ENCODE measurements around the gene RPGRIP1L.
"Not testable (repeated sequence)": the region's sequence is repeated elsewhere in the genome, so short reads cannot be mapped to it uniquely, and the experiment has no call there.

The RPGRIP1L gene

DNA sequence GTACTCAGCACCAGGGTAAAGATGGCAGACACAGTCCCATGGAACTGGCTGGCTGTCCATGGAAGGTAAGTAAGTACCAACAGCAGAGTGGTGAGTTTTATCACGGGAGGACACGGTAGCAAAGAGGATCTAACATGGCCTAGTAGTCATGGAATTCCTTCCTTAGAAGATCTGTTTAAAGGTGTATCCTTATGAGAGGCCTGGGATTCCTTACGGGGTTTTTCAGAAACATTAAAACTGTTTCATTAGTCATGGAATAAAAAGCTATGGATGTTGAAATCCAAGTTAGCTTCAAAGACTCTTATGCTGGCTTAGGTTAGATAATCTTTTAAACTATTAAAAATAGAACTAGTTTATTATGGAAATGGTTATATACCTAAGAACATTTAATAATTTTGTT is 7.7 kb upstream of the RPGRIP1L start:
- DNase-seq: no peak

DNA sequence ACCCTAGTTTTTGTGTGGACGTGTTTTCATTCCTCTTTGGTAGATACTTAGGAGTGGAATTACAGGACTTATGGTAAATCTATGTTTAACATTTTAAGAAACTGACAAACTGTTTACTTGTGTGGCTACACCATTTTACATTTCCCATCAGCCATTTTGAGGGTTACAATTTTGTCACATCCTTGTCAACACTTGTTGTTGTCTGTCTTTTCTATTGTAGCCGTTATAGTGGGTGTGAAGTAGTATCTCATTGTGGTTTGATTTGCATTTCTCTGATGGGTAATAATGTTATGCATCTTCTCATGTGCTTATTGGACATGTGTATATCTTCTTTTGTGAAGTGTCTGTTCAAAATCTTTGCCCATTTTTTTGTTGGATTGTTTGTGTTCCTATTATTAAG is 4.8 kb upstream of the RPGRIP1L start:
- no peak for DNase-seq

DNA sequence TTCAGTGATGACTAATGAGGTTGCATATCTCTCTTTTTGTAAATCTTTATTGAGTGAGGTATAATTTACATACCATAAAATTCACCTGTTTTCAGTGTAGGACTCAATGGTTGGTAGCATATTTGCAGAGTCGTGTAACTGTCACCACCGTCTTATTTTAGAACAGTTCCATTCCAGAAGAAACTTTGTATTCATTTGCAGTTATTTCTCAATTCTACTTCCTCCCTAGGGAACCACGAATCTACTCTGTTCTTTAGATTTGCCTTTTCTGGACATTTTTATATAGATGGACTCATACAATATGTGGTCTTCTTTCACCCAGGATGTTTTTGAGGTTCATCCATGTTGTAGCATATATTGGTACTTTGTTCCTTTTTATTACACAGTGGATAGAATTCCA is 4.0 kb upstream of the RPGRIP1L start:
- no peak for DNase-seq

DNA sequence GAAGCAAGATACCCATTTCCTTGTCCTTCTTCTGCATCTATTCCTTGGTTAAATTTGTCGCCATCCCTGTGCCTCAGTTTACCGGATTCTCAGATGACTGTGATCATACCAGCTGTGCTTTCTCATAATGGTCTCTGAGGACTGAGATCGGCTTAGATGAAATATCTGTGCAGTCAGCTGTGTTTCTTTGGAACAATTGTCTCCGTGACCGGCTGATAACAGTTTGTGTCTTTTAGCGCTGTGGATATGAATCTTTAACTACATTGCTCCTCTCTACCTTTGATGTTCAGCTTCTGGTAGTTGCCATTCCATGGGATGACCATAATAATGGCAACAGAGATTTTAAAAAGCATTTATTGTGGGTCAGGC is 770 bp upstream of the RPGRIP1L start:
- no peak for DNase-seq

DNA sequence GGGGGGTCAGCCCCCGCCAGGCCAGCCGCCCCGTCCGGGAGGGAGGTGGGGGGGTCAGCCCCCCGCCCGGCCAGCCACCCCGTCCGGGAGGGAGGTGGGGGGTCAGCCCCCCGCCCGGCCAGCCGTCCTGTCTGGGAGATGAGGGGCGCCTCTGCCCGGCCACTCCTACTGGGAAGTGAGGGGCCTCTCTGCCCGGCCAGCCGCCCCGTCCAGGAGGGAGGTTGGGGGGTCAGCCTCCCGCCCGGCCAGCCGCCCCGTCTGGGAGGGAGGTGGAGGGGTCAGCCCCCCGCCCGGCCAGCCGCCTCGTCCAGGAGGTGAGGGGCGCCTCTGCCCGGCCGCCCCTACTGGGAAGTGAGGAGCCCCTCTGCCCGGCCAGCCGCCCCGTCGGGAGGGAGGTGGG is 5.4 kb downstream of the RPGRIP1L start:
- DNase-seq: not testable (repeated sequence)

DNA sequence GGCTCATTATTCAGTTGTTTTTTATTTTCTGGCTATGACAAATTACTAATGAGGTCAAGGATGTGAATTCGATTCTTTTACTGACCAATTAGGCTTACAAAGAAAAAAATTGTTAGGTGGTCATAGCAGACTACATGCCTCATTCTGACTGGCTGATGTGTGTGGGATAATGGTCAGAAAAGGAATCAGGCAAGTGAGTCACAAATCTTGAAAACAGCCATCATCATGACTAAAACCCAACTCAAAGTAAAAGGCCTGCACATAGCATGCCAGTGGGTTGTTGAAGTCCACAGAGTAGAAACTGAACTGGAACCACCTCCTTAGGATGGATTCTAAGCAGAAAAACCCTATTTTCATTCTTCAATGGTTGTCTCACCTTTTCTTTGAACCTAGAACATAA is 8.6 kb downstream of the RPGRIP1L start:
- peak; percentile 91 for DNase-seq

DNA sequence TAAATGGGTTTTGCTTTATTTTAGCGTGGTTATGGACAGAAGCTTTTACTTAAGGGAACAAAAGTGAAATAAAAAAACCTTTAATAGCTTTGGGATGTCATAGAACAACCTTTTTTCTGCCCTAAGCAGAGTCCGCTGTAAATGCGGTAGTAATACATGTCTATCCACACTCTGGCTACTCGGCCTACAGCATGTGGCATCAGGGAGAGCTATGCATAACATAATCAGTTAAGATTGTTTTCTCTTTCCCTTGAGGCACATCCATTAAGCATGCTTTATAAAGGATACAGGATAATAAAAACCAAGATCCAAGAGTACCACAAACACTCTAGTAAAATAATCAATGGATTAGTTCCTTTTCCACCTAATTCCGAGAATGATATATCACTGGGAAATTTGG is 10.3 kb downstream of the RPGRIP1L start:
- DNase-seq: no peak

DNA sequence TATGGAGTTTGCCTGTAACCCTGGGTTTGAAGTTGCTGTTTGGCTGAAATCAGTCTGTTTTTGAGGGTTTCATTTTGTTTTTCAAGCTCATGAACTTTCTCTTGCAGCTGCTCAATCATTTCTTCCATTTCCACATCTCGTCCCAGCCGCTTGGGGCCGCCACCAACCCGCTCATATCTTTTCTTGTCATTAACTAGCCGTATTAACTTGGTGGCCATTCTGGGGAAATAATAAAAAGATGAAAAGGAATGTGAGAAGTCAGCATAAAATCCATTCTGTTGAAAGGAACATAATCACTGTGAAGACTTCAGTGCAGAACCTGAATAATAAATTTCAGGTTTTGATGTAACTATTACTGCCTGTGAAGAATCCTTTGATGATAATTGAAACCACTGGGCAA is 11.5 kb downstream of the RPGRIP1L start:
- DNase-seq: peak; percentile 64

DNA sequence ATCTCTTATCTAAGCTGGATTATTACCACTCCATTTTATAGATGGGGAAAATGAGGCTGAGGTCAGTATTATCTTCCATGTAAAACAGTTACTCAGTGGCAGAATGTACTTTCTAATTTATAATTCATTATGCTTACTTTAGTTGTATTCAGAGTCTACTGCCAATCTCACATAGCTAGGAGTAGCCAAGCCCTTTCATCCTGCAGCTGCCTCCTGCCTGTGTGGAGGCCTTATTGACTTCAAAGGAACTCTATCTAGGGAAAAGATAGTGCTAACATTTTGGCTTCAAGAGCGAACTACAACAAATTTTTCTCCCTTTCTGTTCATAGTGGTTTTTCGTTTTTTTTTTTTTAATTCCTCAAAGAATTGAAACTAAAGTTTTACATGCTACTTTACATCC is 12.9 kb downstream of the RPGRIP1L start:
- DNase-seq: no peak

DNA sequence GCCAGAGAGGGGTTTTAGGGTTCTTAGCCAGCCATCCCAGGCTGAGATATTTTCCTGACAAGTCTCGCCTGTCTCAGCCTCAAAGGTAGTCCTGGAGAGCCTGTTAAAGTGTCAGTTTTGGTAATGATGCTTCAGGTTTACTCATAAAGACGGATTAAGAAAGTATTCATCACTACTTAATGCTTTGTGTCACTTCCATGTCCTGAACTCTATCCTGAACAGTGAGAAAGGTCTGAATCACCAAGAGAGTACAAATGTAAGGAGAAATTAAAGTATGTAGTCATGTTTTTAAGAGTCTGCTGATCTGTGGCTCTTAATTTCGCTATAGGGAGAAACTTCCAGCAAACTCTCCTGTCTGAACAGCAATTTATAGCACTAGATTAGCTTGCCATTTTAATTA is 14.0 kb downstream of the RPGRIP1L start:
- DNase-seq: peak; percentile 53

DNA sequence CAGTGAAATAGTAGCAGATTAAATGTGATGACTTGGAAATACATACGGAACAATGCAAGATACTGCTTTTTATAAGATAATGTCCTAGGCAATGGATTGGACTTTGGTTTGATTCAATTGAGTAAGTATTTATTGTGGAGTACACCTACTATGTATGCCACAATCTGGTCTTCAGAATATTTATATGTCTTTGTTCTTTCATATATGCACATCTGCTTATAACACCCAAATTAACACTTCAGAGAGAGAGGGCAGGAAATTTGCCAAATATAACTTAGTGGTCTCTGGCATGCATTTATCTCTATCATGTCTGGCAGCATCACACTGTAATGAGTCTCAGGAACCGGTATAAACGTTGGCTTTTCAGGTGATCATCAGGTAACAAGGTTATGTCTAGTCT is 16.9 kb downstream of the RPGRIP1L start:
- DNase-seq: no peak

DNA sequence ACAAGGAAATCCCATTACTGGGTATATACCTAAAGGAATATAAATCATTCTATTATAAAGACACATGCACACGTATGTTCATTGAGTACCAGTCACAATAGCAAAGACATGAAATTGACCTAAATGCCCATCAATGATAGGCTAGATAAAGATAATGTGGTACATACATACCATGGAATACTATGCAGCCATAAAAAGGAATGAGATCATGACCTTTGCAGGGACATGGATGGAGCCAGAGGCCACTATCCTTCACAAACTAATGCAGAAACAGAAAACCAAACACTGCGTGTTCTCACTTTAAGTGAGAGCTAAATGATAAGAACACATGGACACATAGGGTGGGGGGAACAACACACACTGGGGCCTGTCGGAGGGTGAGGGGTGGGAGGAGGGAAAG is 18.3 kb downstream of the RPGRIP1L start:
- not testable (repeated sequence) for DNase-seq

DNA sequence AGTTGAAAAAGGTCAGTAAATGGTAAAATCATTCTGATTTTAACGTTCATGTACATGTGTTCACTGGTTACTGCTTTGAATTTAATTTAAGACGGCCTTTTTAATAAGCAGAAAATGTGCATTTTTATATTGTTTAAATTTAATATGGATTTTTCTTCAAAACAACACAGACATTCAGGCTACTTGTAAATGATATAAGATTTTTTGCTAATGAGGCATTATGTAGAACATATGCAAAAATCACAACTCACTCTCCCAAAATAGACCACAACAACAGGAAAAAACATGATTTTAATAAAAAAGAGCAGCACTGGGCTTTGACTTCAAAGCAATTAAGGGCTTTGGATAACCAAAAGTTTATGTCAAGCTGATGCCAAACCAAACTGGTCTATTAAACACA is 22.3 kb downstream of the RPGRIP1L start:
- no peak for DNase-seq

DNA sequence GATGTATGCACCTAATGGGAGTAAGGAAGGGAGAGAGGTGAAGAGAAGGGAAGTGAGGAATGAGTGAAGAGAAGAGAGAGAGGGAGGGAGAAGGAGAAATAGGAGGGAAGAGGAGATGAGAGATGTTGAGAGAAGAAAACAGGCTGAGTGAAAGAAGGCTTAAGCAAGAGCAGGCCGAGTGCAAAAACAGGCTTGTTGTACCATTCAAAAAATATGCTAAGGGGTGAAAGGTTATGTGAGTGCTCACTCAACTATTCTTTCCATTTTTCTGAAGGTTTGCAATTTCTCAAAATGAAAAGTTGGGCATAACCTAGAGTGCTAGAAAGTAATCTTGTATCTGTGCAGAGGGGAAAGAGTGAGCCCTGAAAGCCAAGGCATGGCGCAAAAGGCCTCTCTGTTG is 22.9 kb downstream of the RPGRIP1L start:
- no peak for DNase-seq

DNA sequence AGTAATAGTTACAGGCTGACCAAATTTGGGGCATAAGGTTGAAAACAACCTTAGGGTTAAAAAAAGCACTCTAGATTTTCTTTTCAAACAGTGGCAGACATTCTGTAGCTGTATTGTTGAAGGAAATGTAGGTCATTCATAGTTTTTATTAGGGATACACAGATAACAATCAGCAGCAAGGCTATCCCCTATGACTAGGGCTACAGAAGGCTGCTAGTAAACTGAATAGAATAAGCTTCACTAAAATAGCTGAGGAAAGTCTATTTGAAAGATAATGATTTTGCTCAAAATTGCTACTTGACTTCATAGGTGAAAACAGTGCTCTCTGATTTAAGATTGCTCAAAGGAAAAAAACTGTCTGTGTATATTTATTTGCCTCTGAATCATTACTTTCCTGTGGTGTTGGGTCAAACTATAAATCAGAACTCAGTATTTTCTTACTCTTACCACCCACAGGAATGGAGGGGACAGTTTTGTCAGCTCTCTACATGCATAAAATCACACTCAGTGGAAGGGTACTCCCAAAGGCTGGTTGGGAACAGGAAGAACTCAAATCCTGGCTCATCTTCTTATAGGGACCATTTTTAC is 24.8 kb downstream of the RPGRIP1L start:
- peak; percentile 51 for DNase-seq

DNA sequence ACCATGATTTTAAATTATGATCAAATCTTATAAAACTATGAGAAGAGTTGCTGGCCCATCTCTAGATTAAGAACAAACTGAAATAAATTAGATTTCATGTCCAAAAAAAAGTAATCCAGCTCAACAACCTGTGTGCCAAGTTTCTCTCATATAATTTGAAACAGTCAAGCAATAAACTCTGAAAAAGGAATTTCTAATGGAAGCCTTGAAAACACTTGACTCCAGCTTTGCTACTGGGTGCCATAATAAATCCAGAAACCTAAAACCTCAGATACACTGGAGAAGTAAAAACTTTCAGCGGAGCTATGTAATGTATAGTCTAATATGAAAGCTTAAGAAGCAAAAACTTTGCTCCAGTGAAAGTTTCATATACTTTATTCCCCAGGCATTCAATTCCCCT is 25.5 kb downstream of the RPGRIP1L start:
- no peak for DNase-seq

DNA sequence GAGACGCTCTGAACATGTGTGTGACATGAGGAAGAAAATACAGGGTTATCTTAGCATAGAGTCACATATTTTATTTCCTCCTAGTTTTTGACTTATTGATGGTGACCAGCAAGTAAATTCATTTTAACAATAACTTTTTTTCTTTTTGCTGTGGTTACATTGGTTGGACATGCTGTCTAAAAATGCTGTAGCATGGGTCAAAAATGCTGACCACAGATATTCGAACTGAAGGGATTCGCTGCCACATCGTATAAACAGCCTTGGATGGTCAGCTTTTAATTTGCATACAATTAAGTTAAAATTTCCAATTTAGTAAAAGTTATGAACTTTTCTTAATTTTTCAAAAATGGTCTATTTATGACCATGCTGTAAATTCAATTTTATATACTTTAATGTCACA is 30.5 kb downstream of the RPGRIP1L start:
- DNase-seq: no peak

DNA sequence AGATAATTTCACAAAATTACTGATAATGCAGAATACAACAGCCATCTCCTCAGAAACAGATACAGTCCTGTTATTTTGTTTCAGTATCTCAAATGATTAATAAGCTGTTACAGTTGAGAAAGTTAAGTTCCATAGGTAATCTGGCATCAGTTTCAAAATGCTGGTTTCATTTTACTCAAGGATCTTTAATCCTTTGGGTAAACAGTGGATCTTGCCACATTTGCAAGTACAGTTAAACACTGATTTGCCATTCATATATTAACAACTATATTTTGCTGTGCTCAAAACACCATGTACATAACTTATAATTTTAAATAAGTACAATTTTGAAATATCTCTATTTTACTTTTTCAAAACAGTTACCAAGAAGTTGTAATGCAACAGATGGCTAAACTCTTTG is 31.2 kb downstream of the RPGRIP1L start:
- no peak for DNase-seq

DNA sequence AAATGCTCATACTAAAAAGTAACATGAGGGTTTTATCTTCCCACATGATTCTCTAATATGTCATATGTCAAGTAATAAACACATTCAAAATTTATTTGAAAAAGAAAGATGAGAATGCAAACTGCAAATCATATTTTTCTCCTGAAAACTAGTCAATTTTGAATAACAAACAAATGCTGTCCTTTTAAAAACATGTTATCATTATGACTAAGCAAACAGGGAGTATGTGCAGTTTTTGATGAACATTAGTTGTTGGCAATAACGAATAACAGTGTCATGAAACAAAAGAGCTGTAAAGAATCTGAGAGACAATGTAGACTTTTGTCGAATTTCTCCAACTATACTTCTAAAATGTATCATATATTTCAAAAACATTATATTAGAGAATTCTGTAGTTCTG is 34.8 kb downstream of the RPGRIP1L start:
- DNase-seq: no peak

DNA sequence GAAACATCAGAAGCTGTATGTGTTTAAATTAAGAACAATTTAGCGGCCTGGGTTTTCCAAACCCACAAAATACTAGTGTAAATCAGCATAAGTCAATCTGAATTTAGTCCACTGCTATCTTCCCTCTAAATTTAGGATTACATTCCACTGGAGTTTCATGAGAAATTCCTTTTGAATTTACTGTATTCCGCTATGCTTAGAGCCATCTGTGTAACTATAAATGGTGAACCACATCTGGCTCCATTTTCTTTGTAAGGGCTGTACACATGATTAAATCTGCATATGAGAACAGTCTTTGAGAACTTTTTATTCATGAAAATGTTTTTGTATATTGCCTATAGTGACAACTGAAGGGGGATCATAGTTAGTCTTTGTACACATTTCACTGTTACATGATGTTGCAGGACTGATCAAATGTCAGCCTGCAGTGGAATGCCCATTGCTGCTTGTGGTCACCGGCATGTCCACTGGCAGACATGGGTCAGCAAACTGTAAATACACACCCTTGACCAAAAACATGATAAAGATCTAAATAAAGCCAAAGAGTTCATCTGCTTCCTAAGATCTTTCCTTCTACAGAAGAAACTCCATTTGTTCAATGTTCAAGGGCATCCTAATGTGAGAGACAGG is 36.8 kb downstream of the RPGRIP1L start:
- peak; percentile 85 for DNase-seq

DNA sequence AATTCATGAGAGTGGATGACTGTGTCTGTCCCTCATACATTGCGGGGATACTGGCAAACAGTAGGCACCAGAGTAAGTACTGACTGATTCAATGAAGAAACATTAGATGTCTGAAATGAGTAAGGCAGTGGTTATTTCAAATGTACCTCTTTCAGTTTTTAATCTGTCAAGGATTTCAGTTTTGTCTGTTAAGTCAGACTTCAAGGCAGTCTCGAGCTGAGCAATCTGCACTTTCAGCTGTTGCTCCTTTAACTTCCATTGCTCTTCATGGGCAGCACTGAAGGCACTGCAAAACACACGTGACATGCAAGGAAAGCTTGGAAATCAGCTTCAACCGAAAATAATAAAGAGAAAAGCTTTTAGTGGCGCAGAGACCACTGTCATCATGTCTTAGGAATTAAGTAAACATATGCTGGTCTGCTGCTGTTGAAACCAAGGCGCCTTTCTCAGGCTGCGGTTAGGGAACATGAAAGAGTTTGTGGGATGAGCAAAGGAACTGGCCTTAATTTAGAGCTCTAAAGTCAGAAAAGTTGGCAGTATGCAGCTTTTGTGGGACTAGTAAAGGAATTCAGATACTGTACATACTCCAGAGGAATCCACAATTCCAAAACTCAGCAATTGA is 38.8 kb downstream of the RPGRIP1L start:
- DNase-seq: peak; percentile 99

DNA sequence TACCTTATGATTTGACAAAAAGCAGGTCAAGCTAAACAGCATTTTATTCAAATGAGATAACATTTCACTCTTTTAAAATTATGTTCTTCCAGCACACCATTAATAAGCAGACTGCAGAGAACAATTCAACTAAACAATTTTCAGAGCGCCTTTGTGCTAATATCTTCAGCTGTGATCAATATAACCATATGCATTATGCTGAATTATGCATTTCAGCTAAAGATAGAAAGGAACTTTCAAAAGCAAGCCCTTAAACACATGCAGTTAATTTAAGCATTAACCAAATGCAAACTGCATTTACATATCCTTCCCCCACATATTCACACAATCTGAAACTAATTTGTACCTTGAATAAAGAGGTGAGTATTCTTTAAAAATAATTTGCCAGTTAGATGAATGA is 41.6 kb downstream of the RPGRIP1L start:
- DNase-seq: no peak

DNA sequence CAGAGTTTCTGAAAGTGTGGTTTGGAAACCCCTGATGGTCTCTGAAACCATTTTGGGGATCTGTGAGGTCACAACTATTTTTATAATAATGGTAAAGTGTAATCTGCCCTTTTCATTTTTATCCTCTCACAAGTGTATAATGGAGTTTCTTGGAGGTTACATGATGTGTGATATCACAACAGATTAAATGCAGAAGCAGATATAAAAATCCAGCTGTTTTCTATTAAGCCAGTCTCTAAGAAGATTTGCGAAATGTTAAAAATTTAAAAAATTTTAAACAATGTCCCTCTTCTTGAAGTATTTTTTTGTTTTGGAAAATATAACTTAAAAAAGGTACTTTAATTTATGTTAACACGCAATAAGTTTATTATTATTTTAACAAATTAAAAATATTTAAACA is 48.7 kb downstream of the RPGRIP1L start:
- DNase-seq: no peak

DNA sequence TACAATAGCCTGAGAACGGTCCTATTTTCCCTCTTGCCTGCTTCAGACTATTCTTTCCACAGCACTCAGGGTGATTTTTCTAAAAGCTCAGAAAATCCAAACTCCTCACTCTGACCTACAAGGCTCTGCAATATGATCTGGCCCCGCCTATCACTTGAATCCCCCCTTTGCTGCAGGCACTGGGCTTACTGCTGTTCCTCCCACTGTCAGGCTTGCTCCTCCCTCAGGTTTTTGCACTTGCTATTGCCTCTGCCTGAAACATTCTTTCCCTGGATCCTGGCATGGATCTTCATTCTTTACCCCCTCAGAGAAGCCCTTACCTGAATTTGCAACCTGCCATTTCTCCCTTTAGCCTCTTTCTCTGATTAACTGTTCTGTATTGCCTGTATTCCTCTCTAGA is 52.3 kb downstream of the RPGRIP1L start:
- no peak for DNase-seq

DNA sequence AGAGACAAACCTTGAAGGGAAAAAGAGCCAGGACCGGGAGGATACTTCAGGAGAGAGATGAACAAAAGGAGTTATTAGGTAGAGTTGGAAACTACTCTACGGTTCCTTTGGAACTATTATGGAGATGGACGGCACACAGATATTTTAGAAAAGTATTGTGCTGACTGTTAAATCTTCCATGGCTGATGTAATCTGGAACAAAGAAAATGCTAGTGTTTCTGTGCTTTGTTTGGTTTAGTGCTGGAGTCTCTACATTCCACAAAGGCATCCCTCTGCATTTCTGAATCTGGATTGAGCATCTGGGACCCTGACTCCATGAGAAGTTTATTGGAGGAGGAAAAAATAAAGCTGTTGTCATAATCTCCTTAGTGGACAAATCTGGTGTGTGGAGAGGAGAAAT is 57.2 kb downstream of the RPGRIP1L start:
- no peak for DNase-seq
